HFFc6 (cell line): ENCODE data around the gene SLIT3. TPM values are rescaled to one million over a fixed set of nuclear protein-coding genes. Genes with fewer than 3 reads are reported as not detected.
"Not testable (repeated sequence)": the region's sequence is repeated elsewhere in the genome, so short reads cannot be mapped to it uniquely, and the experiment has no call there.

ENCODE experiments used
- DNase-seq: peaks from one replicate; pipeline ENCODE4 v3.0.0-alpha.2; 2018
- H3K27ac Mint-ChIP-seq: 2 replicates; pipeline ENCODE4 v1.8.0; 2020; ENCODE audit warnings: mild to moderate bottlenecking, mixed read lengths
- H3K27me3 Mint-ChIP-seq: 2 replicates; pipeline ENCODE4 v1.8.0; 2021; ENCODE audit warnings: mild to moderate bottlenecking, moderate library complexity, mixed read lengths; ENCODE audit not compliant: insufficient read depth
- H3K36me3 Mint-ChIP-seq: 2 replicates; pipeline ENCODE4 v1.8.0; 2021; ENCODE audit warnings: low read depth, mixed read lengths
- H3K4me1 Mint-ChIP-seq: 2 replicates; pipeline ENCODE4 v1.8.0; 2020; ENCODE audit warnings: low read depth, mixed read lengths
- H3K4me3 Mint-ChIP-seq: 2 replicates; pipeline ENCODE4 v1.8.0; 2020; ENCODE audit warnings: mild to moderate bottlenecking, moderate library complexity, mixed read lengths
- H3K9me3 Mint-ChIP-seq: 2 replicates; pipeline ENCODE4 v1.8.0; 2020; ENCODE audit warnings: mild to moderate bottlenecking, mixed read lengths
- total RNA-seq, 6 experiments: library from RNA; stranded (reverse); fragmentation: NEBNext Ultra II Directional; extraction: Animal tissue kit (Norgen Biotek cat#: 25700); gene quantifications; 2 replicates in 1 of 6; 3 replicates in 5 of 6; pipeline ENCODE4 v1.2.3, GENCODE V29; 2021
- TF ChIP-seq, protein P1 (sequence below): fragments of 200-600 bp; sonication (generic); IDR thresholded peaks from 2 replicates; pipeline ENCODE4 v1.5.0; 2021; ENCODE audit warnings: antibody characterized with exemption, mild to moderate bottlenecking

The SLIT3 gene
- total RNA-seq, 6 experiments from 2014 or later, result 4.2 to 8.3 (median 7.1) TPM

DNA sequence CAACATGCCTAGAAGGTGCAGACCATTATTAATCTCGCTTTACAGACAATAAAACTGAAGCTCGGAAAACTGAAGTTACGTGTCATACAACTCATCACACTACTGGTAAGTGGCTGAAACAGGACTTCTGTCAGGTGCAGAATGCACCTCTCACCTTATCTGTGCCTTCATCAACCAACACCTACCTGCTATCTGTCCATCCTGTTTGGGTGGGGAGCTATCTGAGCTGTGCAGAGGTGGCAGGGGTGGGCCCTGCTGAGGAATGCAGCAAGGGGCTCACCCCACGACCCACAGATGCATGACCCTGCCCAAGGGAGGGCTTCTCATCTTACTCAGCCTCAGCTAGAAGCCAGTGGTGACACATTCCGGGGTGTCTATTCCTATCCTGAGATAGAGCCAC lies 81.6 kb downstream of the SLIT3 start:
- no peak for DNase-seq
- Mint-ChIP-seq H3K4me3 (no peak overlapping the region), H3K27me3 (peaks cover 3% of the 10 kb centered on the region), H3K27ac (no peak overlapping the region), H3K4me1 (no peaks in the 10 kb centered on the region), H3K9me3 (no peaks in the 10 kb centered on the region), H3K36me3 (no peaks in the 10 kb centered on the region; the same call in 1 of the 2 replicates)
- TF ChIP-seq, protein P1, sequence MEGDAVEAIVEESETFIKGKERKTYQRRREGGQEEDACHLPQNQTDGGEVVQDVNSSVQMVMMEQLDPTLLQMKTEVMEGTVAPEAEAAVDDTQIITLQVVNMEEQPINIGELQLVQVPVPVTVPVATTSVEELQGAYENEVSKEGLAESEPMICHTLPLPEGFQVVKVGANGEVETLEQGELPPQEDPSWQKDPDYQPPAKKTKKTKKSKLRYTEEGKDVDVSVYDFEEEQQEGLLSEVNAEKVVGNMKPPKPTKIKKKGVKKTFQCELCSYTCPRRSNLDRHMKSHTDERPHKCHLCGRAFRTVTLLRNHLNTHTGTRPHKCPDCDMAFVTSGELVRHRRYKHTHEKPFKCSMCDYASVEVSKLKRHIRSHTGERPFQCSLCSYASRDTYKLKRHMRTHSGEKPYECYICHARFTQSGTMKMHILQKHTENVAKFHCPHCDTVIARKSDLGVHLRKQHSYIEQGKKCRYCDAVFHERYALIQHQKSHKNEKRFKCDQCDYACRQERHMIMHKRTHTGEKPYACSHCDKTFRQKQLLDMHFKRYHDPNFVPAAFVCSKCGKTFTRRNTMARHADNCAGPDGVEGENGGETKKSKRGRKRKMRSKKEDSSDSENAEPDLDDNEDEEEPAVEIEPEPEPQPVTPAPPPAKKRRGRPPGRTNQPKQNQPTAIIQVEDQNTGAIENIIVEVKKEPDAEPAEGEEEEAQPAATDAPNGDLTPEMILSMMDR, result no peak

DNA sequence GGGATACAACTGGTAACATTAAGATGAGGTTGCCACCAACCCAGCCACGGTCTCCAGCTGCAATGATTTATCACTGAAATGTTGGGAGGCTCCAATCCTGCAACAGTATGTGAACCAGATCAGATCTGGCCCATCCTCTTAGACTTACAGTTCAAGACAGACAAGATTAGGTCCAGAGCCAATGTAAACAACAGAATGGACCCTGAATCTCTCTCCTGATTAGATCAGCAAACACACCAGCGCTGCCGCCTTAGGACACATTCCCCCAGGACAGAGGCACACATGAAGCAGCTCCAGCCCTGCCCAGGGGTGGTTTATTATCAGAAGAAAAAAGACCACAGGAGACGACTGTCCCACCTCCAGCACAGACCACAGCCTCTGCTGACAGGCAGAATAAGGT lies 82.1 kb downstream of the SLIT3 start:
- DNase-seq, result no peak
- H3K27ac Mint-ChIP-seq, result no peak overlapping the region

DNA sequence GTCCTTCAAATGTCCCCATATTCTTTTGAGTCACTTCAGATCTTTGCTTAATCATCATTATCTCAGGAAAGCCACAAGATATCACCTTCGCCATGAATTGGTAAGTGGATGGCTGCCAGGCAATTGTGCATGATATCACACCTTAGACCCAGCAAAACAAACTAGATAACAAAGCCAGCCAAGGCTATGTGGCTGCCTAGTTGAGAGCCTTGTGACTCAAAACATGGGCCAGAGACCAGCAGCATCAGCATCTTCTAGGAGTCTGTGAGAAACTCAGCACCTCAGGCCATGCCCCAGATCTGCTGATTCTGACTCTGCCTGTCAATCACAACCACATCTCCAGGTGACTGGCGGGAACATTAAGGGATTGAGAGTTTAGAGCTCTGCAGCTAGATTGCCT lies 82.8 kb downstream of the SLIT3 start:
- peaks cover 3% of the 10 kb centered on the region for H3K27me3 Mint-ChIP-seq
- H3K4me3 Mint-ChIP-seq, result no peak overlapping the region
- peaks cover 9% of the 10 kb centered on the region for H3K4me1 Mint-ChIP-seq
- TF ChIP-seq, protein P1, result no peak
- H3K27ac Mint-ChIP-seq, result no peak overlapping the region
- H3K9me3 Mint-ChIP-seq, result no peaks in the 10 kb centered on the region; the same call in 1 of the 2 replicates
- no peaks in the 10 kb centered on the region; the same call in 1 of the 2 replicates for H3K36me3 Mint-ChIP-seq
- no peak for DNase-seq

More for the DNA sequence above, 82.1 kb downstream of the SLIT3 start:
- TF ChIP-seq, protein P1, result no peak
- peaks cover 2% of the 10 kb centered on the region; the same call in 1 of the 2 replicates for H3K4me1 Mint-ChIP-seq
- no peaks in the 10 kb centered on the region; the same call in 1 of the 2 replicates for H3K36me3 Mint-ChIP-seq
- no peaks in the 10 kb centered on the region for H3K9me3 Mint-ChIP-seq
- no peak overlapping the region for H3K4me3 Mint-ChIP-seq
- H3K27me3 Mint-ChIP-seq, result peaks cover 3% of the 10 kb centered on the region

DNA sequence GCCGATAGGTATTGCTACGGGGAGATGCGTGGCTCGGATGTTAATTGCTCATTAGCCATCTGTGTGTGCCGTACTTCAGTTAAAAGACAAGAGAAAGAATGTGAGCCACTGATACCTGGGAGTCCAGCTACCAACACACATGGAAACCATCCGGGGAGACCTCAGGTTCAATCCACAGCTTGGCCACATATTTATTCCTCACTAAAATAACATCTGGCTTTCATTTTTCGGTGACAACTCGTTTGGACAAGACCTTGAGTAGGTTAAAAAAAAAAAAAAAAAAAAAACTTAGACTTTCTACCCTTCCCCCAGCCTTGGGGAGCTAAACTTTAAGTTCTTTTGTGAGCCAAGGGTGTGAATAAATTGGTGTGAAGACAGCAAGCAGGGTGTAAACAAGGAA lies 84.1 kb downstream of the SLIT3 start:
- no peak overlapping the region for H3K27ac Mint-ChIP-seq
- H3K9me3 Mint-ChIP-seq, result no peaks in the 10 kb centered on the region; the same call in 1 of the 2 replicates

DNA sequence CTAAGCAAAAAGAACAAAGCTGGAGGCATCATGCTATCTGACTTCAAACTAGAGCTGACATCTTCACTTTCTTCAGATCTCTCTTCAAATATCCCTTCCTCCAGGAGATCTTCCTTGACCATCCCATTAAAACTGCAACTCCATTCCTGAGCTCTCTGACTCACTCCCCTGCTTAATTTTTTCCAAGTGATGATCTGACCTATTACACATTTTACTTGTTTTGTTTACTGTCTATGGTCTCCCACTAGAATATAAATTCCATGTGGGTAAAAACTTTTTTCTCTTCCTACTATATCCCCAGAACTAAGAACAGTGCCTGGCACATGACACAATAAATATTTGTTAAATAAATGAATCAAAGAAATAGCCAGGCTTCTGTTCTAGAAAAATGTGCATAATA lies 87.5 kb downstream of the SLIT3 start:
- peak; percentile 37 for DNase-seq
- Mint-ChIP-seq H3K27me3 (no peaks in the 10 kb centered on the region; the same call in none of the 2 replicates), H3K4me1 (peaks cover 19% of the 10 kb centered on the region), H3K9me3 (peaks cover 12% of the 10 kb centered on the region), H3K27ac (no peak overlapping the region), H3K36me3 (no peaks in the 10 kb centered on the region; the same call in 1 of the 2 replicates), H3K4me3 (no peak overlapping the region)
- TF ChIP-seq, protein P1, result no peak

More for the DNA sequence above, 84.1 kb downstream of the SLIT3 start:
- Mint-ChIP-seq H3K27me3 (peaks cover 3% of the 10 kb centered on the region), H3K4me3 (no peak overlapping the region), H3K36me3 (no peaks in the 10 kb centered on the region; the same call in 1 of the 2 replicates), H3K4me1 (peaks cover 19% of the 10 kb centered on the region)
- DNase-seq, result no peak
- TF ChIP-seq, protein P1, result no peak

DNA sequence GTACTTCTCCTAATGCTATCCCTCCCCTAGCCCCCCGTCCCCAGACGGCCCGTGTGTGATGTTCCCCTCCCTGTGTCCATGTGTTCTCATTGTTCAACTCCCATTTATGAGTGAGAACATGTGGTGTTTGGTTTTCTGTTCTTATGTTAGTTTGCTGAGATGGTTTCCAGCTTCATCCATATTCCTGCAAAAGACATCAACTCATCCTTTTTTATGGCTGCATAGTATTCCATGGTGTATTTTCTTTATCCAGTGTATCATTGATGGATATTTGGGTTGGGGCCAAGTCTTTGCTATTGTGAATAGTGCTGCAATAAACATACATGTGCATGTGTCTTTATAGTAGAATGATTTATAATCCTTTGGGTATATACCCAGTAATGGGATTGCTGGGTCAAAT lies 89.2 kb downstream of the SLIT3 start:
- DNase-seq, H3K36me3 Mint-ChIP-seq, H3K4me3 Mint-ChIP-seq, H3K27ac Mint-ChIP-seq, H3K27me3 Mint-ChIP-seq: not testable (repeated sequence)
- H3K9me3 Mint-ChIP-seq, result peaks cover 17% of the 10 kb centered on the region
- H3K4me1 Mint-ChIP-seq, result peaks cover 19% of the 10 kb centered on the region
